IMR-90 (cell line): ENCODE measurements around the gene DEAF1. TPM values are rescaled to one million over a fixed set of nuclear protein-coding genes. Genes with fewer than 3 reads are reported as not detected.
A peak's percentile ranks its signal among the peaks of the same experiment; 100 is the strongest.

Experiments
- ATAC-seq: fragments of 200-7000 bp; cut with Tn5 transposase; 2 replicates; pipeline ENCODE4 v1.9.1; 2020; ENCODE audit warnings: low read depth, mild to moderate bottlenecking, moderate library complexity
- BruUV-seq: library from RNA; stranded (reverse); fragments of 400-500 nt; replicated peaks from 2 replicates; lab custom pipeline; 2021; lab: Mats Ljungman, UMichigan
- CTCF ChIA-PET: fragments of 300-600 bp; formaldehyde crosslinking; extraction: SDS; loops from one replicate; lab custom pipeline; 2021; ENCODE audit warnings: antibody characterized with exemption; lab: Yijun Ruan, JAX
- POLR2A ChIA-PET: fragments of 300-600 bp; sonication (Branson Sonifier 250); formaldehyde crosslinking; loops from one replicate; lab custom pipeline; 2022; ENCODE audit warnings: antibody characterized with exemption; ENCODE audit not compliant: unreplicated experiment; lab: Charles Lee
- DNase-seq: peaks from one replicate; pipeline ENCODE4 v3.0.0; 2013
- H2AFZ ChIP-seq: replicated peaks from 2 replicates; pipeline ENCODE3; 2013; ENCODE audit warnings: low read length, mild to moderate bottlenecking; ENCODE audit not compliant: poor library complexity
- H2AK5ac ChIP-seq: 2 replicates; pipeline ENCODE4 v1.6.1; 2013; ENCODE audit warnings: low read depth, low read length, inconsistent platforms
- H2AK9ac ChIP-seq: replicated peaks from 2 replicates; pipeline ENCODE3; 2013; ENCODE audit warnings: mild to moderate bottlenecking, low read depth, low read length, moderate library complexity; ENCODE audit not compliant: poor library complexity
- H2BK120ac ChIP-seq: 2 replicates; pipeline ENCODE4 v1.6.1; 2013; ENCODE audit warnings: low read depth, low read length, inconsistent platforms
- H2BK15ac ChIP-seq: 3 replicates; pipeline ENCODE4 v1.6.1; 2013; ENCODE audit warnings: low read depth, low read length, inconsistent platforms
- H2BK20ac ChIP-seq: 2 replicates; pipeline ENCODE4 v1.6.1; 2013; ENCODE audit warnings: low read depth, mild to moderate bottlenecking, inconsistent platforms, low read length, moderate library complexity
- H2BK5ac ChIP-seq: 2 replicates; pipeline ENCODE4 v1.6.1; 2013; ENCODE audit warnings: mild to moderate bottlenecking, low read depth, low read length, inconsistent platforms; ENCODE audit not compliant: poor library complexity, severe bottlenecking
- H3K14ac ChIP-seq: replicated peaks from 2 replicates; pipeline ENCODE4 v1.6.1; 2013; ENCODE audit warnings: low read depth, low read length, inconsistent platforms
- H3K18ac ChIP-seq: 2 replicates; pipeline ENCODE4 v1.6.1; 2013; ENCODE audit warnings: low read depth, low read length, control low read depth
- H3K23ac ChIP-seq: 2 replicates; pipeline ENCODE4 v1.6.1; 2013; ENCODE audit warnings: low read depth, low read length, inconsistent platforms
- H3K27ac ChIP-seq: 2 replicates; pipeline ENCODE4 v1.5.1; 2013; ENCODE audit warnings: mild to moderate bottlenecking, control low read depth, low read length; ENCODE audit not compliant: insufficient read depth
- H3K27me3 ChIP-seq: 2 replicates; pipeline ENCODE4 v1.6.1; 2013; ENCODE audit warnings: low read length; ENCODE audit not compliant: control insufficient read depth, insufficient read depth
- H3K36me3 ChIP-seq: 2 replicates; pipeline ENCODE4 v1.6.1; 2013; ENCODE audit warnings: low read length, mixed read lengths; ENCODE audit not compliant: control insufficient read depth, insufficient read depth
- H3K4ac ChIP-seq: 2 replicates; pipeline ENCODE4 v1.6.1; 2013; ENCODE audit warnings: low read depth, low read length, inconsistent platforms
- H3K4me1 ChIP-seq: 2 replicates; pipeline ENCODE4 v1.6.1; 2013; ENCODE audit warnings: low read length, mixed read lengths; ENCODE audit not compliant: control insufficient read depth, insufficient read depth
- H3K4me2 ChIP-seq: 2 replicates; pipeline ENCODE4 v1.6.1; 2013; ENCODE audit warnings: low read depth, mild to moderate bottlenecking, control low read depth, low read length, moderate library complexity
- H3K4me3 ChIP-seq: 2 replicates; pipeline ENCODE4 v1.5.1; 2013; ENCODE audit warnings: low read depth, mild to moderate bottlenecking, control low read depth, low read length, moderate library complexity; ENCODE audit not compliant: insufficient read depth
- H3K56ac ChIP-seq: 2 replicates; pipeline ENCODE4 v1.6.1; 2013; ENCODE audit warnings: low read length, inconsistent platforms; ENCODE audit not compliant: insufficient read depth; ENCODE audit errors: extremely low read depth
- H3K79me1 ChIP-seq, 2 experiments: 2 replicates each; pipeline ENCODE4 v1.6.1; 2013; ENCODE audit warnings: low read length in 2 of 2, inconsistent platforms in 1 of 2, low read depth in 1 of 2
- H3K9ac ChIP-seq: 2 replicates; pipeline ENCODE4 v1.6.1; 2013; ENCODE audit warnings: low read depth, low read length, control low read depth
- H3K9me1 ChIP-seq: 2 replicates; pipeline ENCODE4 v1.6.1; 2013; ENCODE audit warnings: low read length, inconsistent platforms; ENCODE audit not compliant: insufficient read depth
- H3K9me3 ChIP-seq: 2 replicates; pipeline ENCODE4 v1.6.1; 2013; ENCODE audit warnings: low read length; ENCODE audit not compliant: control insufficient read depth, insufficient read depth
- H4K20me1 ChIP-seq: 2 replicates; pipeline ENCODE4 v1.6.1; 2013; ENCODE audit warnings: low read length, inconsistent platforms; ENCODE audit not compliant: insufficient read depth
- H4K5ac ChIP-seq: 2 replicates; pipeline ENCODE4 v1.6.1; 2013; ENCODE audit warnings: mild to moderate bottlenecking, low read depth, low read length, control low read depth
- H4K8ac ChIP-seq, 2 experiments: 2 replicates each; pipeline ENCODE4 v1.6.1; 2013; ENCODE audit warnings: low read depth in 2 of 2, low read length in 2 of 2, control low read depth in 1 of 2, inconsistent platforms in 1 of 2
- H4K91ac ChIP-seq: 2 replicates; pipeline ENCODE4 v1.6.1; 2013; ENCODE audit warnings: low read depth, low read length, inconsistent platforms; ENCODE audit not compliant: insufficient read depth
- BHLHE40 ChIP-seq: fragments of 150-350 bp; IDR thresholded peaks from 2 replicates; pipeline ENCODE4 v1.6.1; 2016; ENCODE audit warnings: mild to moderate bottlenecking, low read depth, low read length
- CTCF ChIP-seq: conservative IDR thresholded peaks from 2 replicates; pipeline ENCODE4 v1.5.1; 2012; ENCODE audit warnings: mild to moderate bottlenecking, low read depth, low read length, improper control_type of control experiment
- ELK1 ChIP-seq: fragments of 150-350 bp; IDR thresholded peaks from 2 replicates; pipeline ENCODE4 v1.6.1; 2016; ENCODE audit warnings: low read depth, mild to moderate bottlenecking, low read length, moderate library complexity, borderline replicate concordance
- FOS ChIP-seq: fragments of 150-350 bp; IDR thresholded peaks from 2 replicates; pipeline ENCODE4 v1.6.1; 2016; ENCODE audit warnings: low read depth, low read length
- MAFK ChIP-seq: IDR thresholded peaks from 2 replicates; pipeline ENCODE4 v1.6.1; 2012; ENCODE audit warnings: low read depth, low read length, improper control_type of control experiment
- MAZ ChIP-seq: IDR thresholded peaks from 2 replicates; pipeline ENCODE4 v1.6.1; 2012; ENCODE audit warnings: low read depth, mild to moderate bottlenecking, low read length, improper control_type of control experiment, moderate library complexity, borderline replicate concordance
- POLR2A ChIP-seq: IDR thresholded peaks from 2 replicates; pipeline ENCODE4 v1.6.1; 2012; ENCODE audit warnings: mild to moderate bottlenecking, low read depth, low read length
- RAD21 ChIP-seq: IDR thresholded peaks from 2 replicates; pipeline ENCODE4 v1.6.1; 2012; ENCODE audit warnings: low read length, improper control_type of control experiment
- RCOR1 ChIP-seq: IDR thresholded peaks from 2 replicates; pipeline ENCODE4 v1.6.1; 2012; ENCODE audit warnings: mild to moderate bottlenecking, low read length, improper control_type of control experiment; ENCODE audit not compliant: insufficient replicate concordance
- SMC3 ChIP-seq: fragments of 150-350 bp; IDR thresholded peaks from 2 replicates; pipeline ENCODE4 v1.6.1; 2016; ENCODE audit warnings: low read depth, mild to moderate bottlenecking, antibody characterized with exemption, low read length, moderate library complexity
- USF2 ChIP-seq: fragments of 150-350 bp; IDR thresholded peaks from 2 replicates; pipeline ENCODE4 v1.6.1; 2017; ENCODE audit warnings: mild to moderate bottlenecking, antibody characterized with exemption, low read length, low read depth
- WGBS, 2 experiments: methylation state at CpG; one replicate each; pipeline versions ENCODE4 v1.1.5 to v1.1.7; 2013; ENCODE audit warnings: missing lambda C conversion rate in 2 of 2; ENCODE audit not compliant: insufficient read length in 1 of 2; ENCODE audit errors: extremely low coverage in 2 of 2; 5-methylcytosine and 5-hydroxymethylcytosine counted together
- dilution Hi-C: fragments of 300-500 bp; cut with HindIII; formaldehyde crosslinking; loops from one replicate; pipeline ENCODE4 v1.14.3; 2018; ENCODE audit warnings: low sequenced_read_pairs; ENCODE audit not compliant: unreplicated experiment
- in situ Hi-C: fragments of 300-500 bp; cut with MboI; formaldehyde crosslinking; loops from 3 replicates; pipeline ENCODE4 v1.14.3; 2019; ENCODE audit warnings: low sequenced_read_pairs, inconsistent platforms, mixed read lengths
- intact Hi-C: fragments of 100-400 bp; cut with micrococcal nuclease; formaldehyde crosslinking; loops from 2 replicates; pipeline ENCODE4 v1.10.0; 2022
- polyA plus RNA-seq, 3 experiments: library from polyadenylated mRNA; depleted of rRNA; stranded (reverse); fragments of >200 nt; gene quantifications; 2 replicates each; pipeline ENCODE4 v1.2.3, GENCODE V29; 2012; ENCODE audit warnings: low replicate concordance in 1 of 3
- total RNA-seq: library from RNA; depleted of rRNA; stranded (reverse); fragments of >200 nt; gene quantifications from 2 replicates; pipeline ENCODE4 v1.2.3, GENCODE V29; 2012

Gene DEAF1
- total and polyA plus RNA-seq, 2 of the 4 experiments (the other 2 are of a cell fraction) = 22.9 to 31.6 TPM

- Histone ChIP-seq H3K9me3 (no peaks in the 10 kb centered on the region), H4K5ac (no peak overlapping the region), H3K56ac (no peak overlapping the region), H3K79me1 (no peaks in the 10 kb centered on the region), H2AK9ac (peak overlapping the region; percentile 44), H3K23ac (no peak overlapping the region), H4K91ac (no peak overlapping the region), H2BK5ac (no peak overlapping the region), H3K4me2 (no peak overlapping the region), H2AFZ (peak overlapping the region; percentile 80), H3K27me3 (peaks cover 10% of the 10 kb centered on the region; the same call in 1 of the 2 replicates), H3K36me3 (no peaks in the 10 kb centered on the region), H2BK15ac (no peak overlapping the region), H3K4ac (no peak overlapping the region), H3K9me1 (no peaks in the 10 kb centered on the region), H3K4me3 (no peak overlapping the region), H4K8ac (no peak overlapping the region), H2BK20ac (no peak overlapping the region), H3K4me1 (peaks cover 6% of the 10 kb centered on the region), H3K27ac (no peak overlapping the region), H3K9ac (no peak overlapping the region), H3K18ac (no peak overlapping the region), H4K20me1 (no peaks in the 10 kb centered on the region), H3K14ac (no peak overlapping the region), H2AK5ac (peak overlapping the region; percentile 17; the same call in 1 of the 2 replicates), H2BK120ac (no peak overlapping the region)
- in situ Hi-C loops (no loop called here), dilution Hi-C loops (no loop called here), intact Hi-C loops (loop anchor here (10.0 kb wide), 1 partner anchor 173 kb away; no protein-coding TSS in a partner anchor)
- peak; percentile 99 for TF ChIP-seq CTCF
- no peak for TF ChIP-seq ELK1
- TF ChIP-seq BHLHE40 = peak; percentile 53
- TF ChIP-seq SMC3 = peak; percentile 56
- TF ChIP-seq MAFK = no peak
- TF ChIP-seq RAD21 = peak; percentile 62
- TF ChIP-seq FOS = 0 out of 2 replicates have a peak, but pooled peaks have one; percentile 4
- TF ChIP-seq RCOR1 = no peak
- peak; percentile 82 for TF ChIP-seq USF2
- TF ChIP-seq POLR2A = no peak
- peak; percentile 33; the same call in 1 of the 2 replicates for TF ChIP-seq MAZ
- WGBS, 2 experiments = 65% methylated on average over 9 of the region's 31 CpGs; no CpG with 5 or more reads in 1 of the 2 experiments
- BruUV-seq = no TSS peak
- peak; percentile 81 for ATAC-seq
- POLR2A ChIA-PET = interaction anchor here (0.5 kb wide), 1 partner anchor 34 kb away, joined by 4 read pairs; no protein-coding TSS in a partner anchor
- peak; percentile 72 for DNase-seq
- CTCF ChIA-PET = interaction anchor here (1.0 kb wide), 1 partner anchor 20 kb away, joined by 3 read pairs; no protein-coding TSS in a partner anchor
Observed at GRCh38 chr11:727859-728748, 33.1 kb upstream of the DEAF1 start.
